GM13976 (cell line): ENCODE results near the gene SP110.

Experiments used
- DNase-seq: peaks from one replicate; pipeline ENCODE4 v3.0.0; 2012; ENCODE audit warnings: low spot score
- in situ Hi-C: fragments of 300-500 bp; cut with MboI; formaldehyde crosslinking; loops from one replicate; pipeline ENCODE4 v1.12.0; 2022; ENCODE audit warnings: low sequenced_read_pairs, mixed read lengths, inconsistent platforms; ENCODE audit not compliant: unreplicated experiment
- TF ChIP-seq, protein P1 (sequence below): IDR thresholded peaks from 2 replicates; pipeline ENCODE4 v1.5.1; 2012; ENCODE audit warnings: borderline replicate concordance, mild to moderate bottlenecking; ENCODE audit not compliant: insufficient read depth; ENCODE audit errors: extremely low read depth, missing control alignments, control extremely low read depth

Gene SP110

DNA sequence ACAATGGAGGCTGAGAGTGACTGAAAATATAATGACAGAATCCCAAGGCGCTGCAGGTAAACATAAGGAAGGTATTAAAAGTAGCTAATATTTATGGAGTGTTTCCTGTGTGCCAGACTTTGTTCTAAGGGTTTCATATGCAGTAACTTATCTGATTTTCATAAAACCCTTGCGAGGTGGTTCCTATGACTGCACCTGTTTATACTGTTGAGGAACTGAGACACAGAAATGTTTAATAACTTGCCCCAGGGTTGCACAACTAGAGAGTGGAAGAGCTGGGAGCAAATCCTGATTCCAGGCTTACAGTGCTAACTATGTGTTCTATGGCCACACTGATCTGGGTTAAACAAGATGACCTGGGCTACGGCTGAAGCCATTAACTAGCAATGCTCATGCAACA, 2.4 kb downstream of the SP110 start:
- in situ Hi-C loops: no loop called here
- TF ChIP-seq, protein P1, sequence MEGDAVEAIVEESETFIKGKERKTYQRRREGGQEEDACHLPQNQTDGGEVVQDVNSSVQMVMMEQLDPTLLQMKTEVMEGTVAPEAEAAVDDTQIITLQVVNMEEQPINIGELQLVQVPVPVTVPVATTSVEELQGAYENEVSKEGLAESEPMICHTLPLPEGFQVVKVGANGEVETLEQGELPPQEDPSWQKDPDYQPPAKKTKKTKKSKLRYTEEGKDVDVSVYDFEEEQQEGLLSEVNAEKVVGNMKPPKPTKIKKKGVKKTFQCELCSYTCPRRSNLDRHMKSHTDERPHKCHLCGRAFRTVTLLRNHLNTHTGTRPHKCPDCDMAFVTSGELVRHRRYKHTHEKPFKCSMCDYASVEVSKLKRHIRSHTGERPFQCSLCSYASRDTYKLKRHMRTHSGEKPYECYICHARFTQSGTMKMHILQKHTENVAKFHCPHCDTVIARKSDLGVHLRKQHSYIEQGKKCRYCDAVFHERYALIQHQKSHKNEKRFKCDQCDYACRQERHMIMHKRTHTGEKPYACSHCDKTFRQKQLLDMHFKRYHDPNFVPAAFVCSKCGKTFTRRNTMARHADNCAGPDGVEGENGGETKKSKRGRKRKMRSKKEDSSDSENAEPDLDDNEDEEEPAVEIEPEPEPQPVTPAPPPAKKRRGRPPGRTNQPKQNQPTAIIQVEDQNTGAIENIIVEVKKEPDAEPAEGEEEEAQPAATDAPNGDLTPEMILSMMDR: no peak
- DNase-seq: no peak

DNA sequence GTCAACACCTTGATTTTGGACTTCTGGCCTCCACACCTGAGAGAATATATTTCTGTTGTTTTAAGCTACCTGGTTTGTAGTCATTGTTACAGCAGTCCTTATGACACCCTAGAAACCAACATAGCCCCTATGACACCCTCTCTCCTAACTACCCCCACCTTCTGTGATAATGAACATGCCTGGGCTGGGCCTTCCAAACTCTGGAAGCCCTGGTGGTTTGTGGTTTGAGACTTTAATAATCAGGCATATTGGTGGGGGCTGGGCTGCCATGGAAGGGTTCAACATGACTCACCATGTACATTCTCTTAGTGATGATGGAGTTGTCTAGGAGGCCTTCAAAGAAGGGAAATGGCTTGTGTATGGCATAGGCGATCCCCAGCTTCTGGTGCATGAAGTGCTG, 3.3 kb downstream of the SP110 start:
- TF ChIP-seq, protein P1: no peak
- no peak for DNase-seq
- in situ Hi-C loops: no loop called here

DNA sequence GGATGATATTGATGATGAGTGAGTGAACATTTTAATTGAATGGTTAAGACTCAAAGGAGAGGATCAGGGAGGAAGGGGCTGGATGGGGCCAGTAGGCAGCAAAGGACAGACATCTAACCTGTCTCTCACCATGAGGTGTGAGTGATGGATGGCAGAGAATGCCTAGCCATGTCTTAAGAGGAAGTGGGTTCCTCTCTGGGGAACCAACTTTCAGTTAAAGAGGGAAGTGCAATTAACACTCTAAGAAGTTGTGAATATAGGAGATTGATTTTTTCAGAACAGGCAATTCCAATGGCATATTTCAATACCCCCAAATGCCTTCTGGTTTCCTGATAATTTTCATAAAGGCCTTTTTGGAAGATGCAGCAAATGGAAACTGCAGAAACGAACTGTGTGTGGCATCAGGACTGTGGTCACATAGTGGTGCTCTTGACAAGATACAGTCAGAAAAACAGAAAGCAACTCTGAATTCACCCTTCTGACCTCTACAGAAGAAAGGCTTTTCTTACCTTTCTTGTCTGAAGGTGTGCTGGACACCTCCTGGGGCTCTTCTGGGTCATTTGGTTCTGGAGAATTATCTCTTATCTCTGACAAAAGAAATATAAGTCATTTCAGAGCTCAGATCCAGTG, 10.2 kb downstream of the SP110 start:
- in situ Hi-C loops: loop anchor here (10.0 kb wide), 2 partner anchors 205 to 385 kb away; partner anchors contain the start of gene SP100
- TF ChIP-seq, protein P1: no peak
- no peak for DNase-seq

DNA sequence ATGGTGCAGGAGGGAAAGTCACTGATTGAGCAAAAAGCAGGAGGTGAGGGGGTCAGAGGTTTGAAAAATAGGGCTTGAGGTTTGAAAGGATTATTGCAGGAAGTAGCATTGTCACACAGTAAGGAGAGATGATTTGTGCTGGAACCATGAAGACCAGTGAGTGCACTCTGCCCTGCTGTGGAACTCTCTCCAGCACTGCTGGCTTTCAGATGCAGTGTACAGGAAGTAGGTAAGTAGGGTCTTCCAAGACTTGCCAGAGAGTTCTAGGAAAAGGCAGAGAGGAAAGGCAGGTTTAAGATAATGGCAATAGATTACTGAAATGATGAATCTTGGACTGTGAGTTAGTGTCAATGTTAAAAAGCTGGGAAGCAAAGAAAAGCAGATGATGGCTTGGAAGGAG, 11.2 kb downstream of the SP110 start:
- in situ Hi-C loops: loop anchor here (10.0 kb wide), 2 partner anchors 206 to 386 kb away; partner anchors contain the start of gene SP100
- no peak for DNase-seq
- TF ChIP-seq, protein P1: no peak

DNA sequence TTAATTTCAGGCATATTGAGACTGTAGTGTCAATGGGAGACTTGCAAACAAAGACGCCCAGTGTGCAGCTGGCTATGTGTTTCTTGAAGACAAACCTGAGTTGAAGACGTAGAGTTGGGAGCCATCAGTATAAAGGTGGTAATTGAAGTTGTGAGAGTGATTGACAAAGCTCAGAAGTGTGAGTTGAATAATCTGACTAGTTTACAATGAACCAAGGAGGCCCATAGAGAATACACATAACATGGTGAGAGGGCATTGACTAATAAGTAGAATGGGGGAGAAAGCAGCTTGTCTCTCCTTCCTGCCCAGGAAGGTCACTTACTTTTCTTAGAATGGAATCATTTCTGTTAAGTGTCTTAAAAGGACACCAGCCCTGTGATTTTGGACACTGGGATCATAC, 14.1 kb downstream of the SP110 start:
- in situ Hi-C loops: loop anchor here (10.0 kb wide), 2 partner anchors 209 to 389 kb away; partner anchors contain the start of gene SP100
- no peak for DNase-seq
- TF ChIP-seq, protein P1: no peak

DNA sequence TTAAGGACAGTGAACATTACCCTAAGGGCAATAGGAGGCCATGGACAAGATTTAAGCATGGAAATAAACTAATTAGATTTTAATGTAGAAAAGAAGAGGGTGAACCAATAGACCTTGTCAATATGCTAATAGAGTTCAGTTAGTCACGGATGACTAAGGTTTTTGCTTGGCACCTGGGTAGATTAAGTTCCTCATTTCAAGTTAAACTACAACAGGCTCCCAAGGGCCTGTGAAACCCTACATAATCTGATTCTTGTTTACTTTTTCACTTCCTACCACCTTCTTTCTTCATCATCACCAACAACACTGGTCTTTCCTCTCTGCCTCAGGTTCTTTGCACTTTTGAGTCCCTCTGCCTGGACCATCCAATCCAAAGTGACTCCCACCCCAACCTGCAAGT, 14.8 kb downstream of the SP110 start:
- in situ Hi-C loops: loop anchor here (10.0 kb wide), 2 partner anchors 210 to 390 kb away; partner anchors contain the start of gene SP100
- DNase-seq: no peak
- TF ChIP-seq, protein P1: no peak
